HG03571 (cell line): ENCODE results near the gene TMUB2.
"Not testable (repeated sequence)": the region's sequence is repeated elsewhere in the genome, so short reads cannot be mapped to it uniquely, and the experiment has no call there.

Source experiments
- ATAC-seq: cut with Tn5 transposase; IDR thresholded peaks from one replicate; pipeline ENCODE4 v1.9.1; 2021; ENCODE audit not compliant: unreplicated experiment

Gene TMUB2

DNA sequence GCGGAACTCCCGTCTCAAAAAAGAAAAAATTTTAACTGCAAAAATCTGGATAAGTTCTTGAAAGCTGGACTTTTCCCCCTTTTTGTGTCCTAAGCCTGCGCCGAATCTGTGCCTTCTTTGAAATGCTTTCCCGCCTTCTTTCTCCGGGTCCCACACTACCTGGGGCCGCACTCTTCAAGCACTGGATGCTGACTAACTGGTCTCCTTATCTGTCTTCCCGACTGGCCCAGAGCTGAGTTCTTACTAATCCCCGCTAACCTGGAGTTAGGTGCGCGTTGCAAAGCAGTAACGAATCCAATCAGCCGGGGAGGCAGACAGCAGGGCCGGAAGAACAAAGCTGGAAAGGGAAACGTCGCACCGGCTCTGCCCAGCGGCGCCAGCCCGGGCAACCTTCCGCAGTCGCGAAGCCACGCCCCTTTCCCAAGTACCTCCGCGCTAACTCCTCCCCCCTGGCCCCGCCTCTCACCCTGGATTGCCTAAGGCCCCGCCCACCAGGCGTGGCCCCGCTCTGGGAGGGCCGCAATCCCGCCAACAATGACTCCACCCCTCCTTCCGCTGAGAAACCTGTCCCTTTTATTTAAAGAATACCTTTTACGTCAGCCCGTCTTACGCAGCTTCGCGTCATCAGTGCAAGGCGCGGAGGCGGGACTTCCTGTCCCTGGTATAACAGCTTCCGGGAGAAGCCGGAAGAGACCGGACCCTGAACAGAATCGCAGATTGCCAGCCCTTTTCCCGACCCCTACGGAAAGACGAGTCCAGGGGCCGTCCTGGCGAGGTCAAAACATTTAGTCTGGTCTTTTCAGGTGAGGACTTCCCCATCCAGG lies at the start of gene TMUB2:
TMUB2 (plus strand) TSS at position 666 of the 824 bp plus-strand sequence. CDS start 737 bp downstream, outside the sequence.
- ATAC-seq: peak; percentile 85

DNA sequence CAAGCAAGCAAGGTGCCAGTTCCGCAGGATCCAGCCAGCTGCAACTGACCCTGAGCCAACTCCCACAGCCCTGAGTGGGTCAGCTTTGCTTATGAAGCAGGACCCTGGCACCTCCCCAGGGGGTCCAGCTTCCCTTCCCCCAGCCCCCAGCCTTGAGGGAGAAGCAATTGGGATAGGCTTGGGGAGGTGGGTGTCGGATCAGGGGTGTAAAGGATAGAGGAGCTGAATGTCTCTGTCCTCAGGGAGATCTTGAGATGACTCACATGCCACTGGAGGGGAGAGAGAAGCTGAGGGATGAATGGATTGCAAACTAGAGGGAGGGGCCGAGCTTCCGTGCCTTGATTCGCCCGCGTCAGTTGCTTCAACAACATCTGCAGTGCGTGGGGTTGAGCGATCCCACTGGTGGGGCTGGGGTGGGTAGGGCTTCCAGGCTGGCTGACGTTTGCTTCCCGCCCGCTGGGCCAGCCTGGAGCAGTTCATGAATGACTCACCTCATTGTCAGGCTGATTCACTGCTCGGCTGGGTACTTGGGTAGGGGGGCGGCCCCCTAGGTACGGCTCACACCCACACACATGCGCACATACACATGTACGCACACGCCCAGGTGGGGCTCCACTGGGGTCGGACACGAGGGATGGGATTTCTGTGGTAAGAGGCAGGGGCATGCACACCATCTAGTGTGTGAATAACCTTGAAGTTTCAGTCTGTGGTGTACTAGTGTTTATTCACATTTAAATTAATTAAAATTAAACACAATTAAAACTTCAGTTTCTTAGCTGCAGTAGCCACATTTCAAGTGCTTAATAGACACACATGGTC lies 48.7 kb upstream of the TMUB2 start:
- ATAC-seq: no peak

DNA sequence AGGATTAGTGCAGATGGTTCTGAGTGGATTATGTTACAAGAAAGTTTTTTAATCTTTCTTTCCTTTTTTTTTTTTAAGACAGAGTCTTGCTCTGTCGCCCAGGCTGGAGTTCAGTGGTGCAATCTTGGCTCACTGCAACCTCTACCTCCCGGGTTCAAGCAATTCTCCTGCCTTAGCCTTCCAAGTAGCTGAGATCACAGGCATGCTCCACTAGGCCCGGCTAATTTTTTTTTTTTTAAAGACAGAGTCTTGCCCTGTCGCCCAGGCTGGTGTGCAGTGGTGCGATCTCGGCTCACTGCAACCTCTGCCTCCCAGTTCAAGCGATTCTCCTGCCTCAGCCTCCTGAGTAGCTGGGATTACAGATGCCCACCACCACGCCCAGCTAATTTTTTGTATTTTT lies 42.9 kb upstream of the TMUB2 start:
- ATAC-seq: not testable (repeated sequence)

DNA sequence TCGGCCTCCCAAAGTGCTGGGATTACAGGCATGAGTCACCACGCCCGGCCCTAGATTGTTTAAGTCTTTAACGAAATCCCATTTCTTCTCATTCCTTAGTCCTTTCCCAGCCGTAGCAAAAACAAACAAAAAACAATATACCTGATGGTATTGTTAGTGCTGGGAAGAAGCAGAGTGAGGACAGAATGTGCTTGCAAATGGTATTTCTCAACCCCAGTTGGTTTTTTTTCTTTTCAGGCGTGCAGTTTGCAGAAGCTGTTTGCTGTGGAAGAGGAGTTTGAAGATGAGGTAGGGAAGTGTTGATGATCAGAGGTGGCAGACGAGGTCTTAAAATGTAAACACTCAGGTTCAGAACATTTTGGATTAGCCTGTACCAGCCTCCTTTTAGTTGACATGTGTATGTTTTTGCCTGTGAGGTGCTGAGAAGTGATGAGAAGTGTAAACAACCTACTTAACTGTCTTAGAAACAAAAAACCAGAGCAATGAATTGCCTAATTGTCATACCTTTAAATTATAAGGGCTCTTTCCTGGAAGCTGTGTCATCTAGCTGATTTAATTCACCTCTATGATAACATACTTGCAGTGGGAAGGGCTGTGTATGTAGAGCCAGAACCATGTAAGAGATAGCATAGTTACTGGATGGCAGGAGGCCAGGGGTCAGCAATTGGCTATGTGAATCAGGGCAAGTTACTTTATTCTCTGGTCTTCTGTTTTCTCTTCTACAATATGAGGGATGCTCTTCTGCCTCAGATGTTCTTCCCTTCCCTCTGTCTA lies 41.6 kb upstream of the TMUB2 start:
- no peak for ATAC-seq

DNA sequence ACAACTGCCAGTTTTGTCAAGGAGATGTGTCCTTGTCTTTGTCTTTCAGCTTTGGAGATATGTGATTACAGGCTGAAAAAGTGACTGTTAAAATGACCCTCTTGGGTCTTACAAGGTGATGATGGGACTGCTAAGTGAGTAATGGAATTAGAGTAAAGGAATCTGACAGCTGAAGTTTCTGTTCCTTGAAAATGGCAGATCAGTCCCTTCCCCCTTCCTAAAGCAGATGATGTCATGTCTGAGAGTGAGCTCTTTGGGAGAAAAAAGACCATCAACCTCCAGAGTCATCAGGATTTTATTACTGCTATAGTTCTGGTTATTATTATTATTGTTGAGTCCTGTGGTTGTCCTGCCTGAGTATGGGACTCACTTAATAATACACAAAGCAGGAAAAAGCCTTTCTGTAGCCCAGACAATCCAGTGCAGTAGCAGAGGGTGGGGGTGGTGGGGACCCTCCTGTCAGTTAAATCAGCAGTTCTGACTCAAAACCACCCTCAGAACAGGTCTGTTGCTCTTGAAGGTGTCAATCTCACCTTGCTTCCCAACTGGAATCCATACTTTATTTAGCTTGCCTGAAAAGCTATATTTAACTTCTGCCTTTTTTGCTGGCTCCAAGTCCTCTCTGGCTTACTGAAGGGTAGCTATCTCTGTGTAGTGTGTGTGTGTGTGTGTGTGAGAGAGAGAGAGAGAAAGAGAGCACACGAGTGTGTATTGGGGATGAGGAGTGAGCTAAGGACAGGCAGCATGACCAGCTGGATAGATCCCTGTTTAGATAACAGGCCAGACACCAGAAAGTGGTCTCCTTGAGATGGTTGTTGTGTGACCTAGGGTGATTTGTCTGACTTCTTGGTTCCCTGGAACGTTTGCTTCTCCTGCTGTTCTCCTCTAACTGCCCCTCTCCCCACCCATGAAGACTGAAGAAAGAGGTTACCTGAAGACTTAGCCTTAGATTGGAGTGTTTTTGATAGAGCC lies 40.1 kb upstream of the TMUB2 start:
- ATAC-seq: no peak

DNA sequence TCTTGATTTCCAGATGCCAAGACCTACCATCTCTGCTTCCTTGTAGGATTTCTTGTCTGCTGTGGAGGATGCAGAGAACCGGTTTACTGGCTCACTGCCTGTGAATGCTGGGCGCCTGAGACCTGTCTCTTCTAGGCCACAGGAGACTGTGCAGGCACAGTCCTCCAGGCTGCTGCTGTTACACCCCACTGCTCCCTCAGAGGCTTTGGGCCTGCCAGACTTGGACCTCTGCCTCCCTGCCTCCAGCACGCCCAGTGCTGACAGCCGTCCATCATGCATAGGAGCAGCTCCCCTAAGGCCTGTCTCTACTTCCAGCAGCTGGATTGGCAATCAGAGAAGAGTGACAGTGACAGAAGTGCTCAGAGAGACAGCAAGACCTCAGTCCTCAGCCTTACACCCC lies 39.0 kb upstream of the TMUB2 start:
- ATAC-seq: no peak

DNA sequence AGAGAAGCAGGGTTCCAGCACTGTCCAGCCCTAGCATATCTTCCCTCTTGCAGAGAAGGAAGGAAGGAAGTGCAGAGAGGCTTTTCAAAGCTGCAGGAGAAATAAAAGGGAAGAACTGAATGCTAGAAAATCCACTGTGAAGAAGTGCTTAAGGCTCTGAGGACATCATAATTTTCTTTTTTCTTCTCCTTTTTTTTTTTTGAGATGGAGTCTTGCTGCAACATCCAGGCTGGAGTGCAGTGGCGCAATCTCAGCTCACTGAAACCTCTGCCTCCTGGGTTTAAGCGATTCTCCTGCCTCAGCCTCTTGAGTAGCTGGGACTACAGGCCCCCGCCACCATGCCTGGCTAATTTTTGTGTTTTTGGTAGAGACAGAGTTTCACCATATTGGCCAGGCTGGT lies 37.7 kb upstream of the TMUB2 start:
- ATAC-seq: not testable (repeated sequence)

DNA sequence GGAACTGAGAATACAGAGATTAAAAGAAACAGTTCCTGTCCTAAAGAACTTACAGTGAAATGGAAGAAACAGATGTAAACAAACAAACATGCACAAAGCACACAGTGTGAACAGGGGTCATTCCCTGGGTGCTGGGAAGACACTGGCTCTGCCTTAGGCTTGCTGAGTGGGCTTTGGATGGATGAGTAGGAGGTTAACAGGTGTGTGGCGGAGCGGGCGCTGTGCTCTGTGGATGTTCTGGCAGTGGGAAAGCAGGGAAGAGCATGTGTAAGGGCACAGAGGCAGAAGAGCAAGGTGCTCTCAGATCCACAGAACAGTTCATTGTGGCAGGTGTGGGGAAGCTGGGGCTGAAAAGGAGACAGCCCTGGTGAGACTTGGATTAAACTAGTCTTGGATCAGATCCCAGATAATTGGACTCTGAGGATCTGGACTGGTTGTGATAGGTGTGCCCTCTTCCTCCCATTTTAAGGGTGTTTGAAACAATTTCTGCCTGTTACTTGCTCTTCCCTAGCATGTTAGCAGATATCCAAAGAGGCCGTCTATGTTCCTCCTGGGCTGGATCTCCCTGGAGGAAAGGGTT lies 36.9 kb upstream of the TMUB2 start:
- no peak for ATAC-seq

DNA sequence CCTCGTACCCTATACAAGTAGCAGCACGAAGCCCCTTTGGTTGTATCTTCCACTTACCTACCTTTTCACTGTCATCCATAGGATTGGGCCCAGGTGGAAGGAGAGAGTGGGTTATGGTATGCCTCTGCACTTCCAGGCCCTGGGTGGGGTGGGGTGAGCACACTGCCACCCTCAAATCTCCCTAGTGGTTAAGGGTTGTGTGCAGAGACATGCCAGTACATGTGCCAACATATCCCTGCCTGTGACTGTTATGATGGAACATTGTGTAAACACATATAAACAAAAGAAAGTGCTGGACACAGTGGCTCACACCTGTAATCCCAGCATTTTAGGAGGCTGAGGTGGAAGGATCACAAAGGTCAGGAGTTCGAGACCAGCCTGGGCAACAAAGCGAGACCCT lies 33.9 kb upstream of the TMUB2 start:
- no peak for ATAC-seq

DNA sequence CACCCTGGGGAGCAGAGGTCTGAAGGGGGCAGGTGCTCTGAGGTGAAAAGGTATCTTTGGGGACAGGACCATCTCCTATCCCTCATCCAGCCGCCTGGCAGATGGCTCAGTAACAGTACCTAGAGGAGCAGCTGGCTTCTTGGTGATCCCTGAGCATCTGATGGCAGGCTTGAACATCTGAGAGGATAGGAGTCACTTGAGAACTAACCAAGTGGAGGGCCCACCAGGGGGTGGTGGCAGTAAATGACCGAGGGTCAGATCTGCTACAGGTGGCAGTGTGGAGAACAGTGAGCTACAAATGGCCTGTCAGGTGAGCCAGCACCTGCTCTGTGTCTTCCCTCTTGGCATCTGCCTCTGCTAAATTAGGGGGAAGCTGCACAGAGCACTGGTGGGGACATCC lies 31.3 kb upstream of the TMUB2 start:
- ATAC-seq: no peak

DNA sequence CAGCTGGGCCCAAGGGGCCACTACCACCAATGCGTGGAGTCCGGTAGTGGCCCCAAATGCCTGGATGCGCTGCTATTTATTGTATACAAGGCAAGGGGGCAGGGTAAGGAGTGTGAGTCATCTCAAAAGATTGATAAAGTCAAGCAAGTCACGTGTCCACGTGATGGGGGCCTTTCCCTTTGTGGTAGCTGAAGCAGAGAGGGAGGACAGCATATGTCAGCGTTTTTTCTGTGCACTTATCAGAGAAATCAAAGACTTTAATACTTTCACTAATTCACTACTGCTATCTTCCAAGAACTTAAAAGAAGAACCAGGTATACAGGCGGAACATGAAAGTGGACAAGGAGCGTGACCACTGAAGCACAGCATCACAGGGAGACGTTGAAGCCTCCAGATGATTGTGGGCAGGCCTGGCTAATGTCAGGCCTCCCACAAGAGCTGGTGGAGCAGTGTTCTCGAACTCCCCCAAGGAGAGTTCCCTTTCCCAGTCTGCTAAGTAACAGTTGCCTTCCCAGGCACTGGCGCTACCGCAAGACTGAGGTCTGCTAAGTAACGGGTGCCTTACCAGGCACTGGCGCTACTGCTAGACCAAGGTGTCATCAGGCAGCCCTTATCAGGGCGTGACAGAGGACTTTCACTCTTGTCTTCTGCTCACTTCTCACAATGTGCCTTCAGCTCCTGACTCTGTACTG lies 27.1 kb upstream of the TMUB2 start:
- ATAC-seq: no peak

DNA sequence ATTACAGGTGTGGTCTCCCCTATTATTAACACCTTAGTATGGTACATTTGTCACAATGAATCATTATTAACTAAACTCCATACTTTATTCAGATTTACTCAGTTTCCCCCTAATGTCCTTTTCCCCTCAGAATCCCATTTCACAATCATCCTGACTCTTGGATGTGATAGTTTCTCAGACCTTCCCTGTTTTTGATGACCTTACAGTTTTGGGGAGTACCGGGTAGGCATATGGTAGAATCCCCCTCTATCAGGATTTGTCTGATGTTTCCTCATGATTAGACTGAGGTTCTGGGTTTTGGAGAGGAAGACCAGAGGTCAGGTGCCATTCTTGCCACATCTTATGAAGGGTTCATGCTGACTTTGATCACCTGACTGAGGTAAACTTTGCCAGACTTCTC lies 22.3 kb upstream of the TMUB2 start:
- no peak for ATAC-seq

DNA sequence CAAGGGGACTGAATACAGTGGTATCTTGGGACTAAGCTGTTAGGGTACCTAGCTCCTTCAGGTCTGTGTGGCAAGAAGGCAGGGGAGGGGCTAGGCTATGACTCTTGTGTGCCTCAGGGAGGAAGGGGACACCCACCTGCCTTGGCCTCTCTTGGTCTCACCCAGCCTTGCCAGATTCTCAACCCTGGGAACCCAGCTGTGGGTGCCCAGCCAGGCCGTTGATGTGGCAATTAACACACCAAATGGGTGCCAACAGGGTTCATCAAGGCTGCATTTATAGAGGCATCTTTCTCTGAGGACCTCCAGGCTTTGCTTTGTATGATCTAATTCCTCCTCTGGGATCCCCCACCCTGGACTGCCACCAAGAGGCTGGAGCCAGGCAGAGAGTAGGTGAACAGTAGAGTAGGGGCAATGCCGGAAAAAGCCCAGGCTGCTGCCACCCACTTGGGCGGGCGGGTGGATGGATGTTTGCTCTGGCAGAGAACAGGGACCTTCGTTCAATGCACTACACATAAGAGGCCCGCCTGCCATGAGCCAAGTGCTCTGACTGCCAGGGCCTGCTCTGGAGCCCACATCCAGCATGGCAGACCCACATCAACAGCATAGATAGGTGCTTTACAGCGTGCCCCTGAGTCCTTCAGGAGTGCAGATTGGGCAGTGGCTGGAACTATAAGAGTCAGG lies 19.5 kb upstream of the TMUB2 start:
- no peak for ATAC-seq

DNA sequence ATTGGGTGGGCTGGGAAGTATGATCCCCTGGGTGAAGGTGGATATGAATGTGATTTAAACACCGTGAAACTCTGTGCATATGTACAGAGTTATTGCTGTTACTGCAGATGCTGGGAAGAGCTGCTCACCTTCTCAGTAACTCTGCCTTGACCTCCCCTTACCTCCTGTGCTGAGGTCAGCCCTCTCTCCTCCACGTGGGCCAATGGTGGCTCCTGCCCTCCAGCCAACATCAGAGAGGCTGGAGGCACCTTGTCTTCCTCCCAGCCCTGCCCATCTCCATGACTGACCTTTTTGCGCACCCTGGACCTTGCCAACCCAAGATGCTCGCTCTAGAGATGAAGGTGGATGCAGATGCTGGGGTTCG lies 16.7 kb upstream of the TMUB2 start:
- ATAC-seq: no peak

DNA sequence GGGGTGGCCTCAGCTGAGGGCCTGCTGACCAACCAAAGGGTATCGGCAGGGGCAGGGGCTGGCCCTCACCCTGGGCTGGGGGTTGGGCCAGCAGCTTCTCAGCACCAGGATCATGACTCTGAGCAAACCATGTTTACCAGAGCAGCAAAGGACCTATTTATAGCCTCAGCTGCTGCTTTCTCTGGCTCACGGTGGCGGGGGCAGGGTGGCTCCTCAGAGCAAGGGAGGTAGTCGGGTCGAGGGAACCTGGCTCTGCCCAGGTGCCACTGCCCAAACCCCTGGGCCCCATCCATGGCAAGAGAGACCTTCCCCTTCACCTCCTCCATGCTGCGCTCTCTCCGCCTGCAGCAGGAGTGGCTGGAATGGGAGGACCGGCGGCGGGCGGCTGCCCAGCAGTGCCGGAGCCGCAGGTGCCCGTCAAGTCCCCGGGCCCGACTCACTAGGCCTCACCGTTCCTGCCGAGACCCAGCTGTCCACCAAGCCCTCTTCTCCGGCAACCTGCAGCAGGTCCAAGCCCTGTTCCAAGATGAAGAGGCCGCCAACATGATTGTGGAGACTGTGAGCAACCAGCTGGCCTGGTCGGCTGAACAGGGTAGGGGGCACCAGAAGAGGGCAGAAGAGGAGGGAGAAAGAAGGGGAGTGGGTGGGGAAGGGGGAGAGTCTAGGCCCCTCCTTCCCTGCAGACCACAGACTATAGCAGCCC lies 16.1 kb upstream of the TMUB2 start, which contains the start of gene ASB16:
ASB16 (plus strand) TSS at position 206 of the 703 bp plus-strand sequence; CDS start at position 292, 86 bp downstream.
- no peak for ATAC-seq

DNA sequence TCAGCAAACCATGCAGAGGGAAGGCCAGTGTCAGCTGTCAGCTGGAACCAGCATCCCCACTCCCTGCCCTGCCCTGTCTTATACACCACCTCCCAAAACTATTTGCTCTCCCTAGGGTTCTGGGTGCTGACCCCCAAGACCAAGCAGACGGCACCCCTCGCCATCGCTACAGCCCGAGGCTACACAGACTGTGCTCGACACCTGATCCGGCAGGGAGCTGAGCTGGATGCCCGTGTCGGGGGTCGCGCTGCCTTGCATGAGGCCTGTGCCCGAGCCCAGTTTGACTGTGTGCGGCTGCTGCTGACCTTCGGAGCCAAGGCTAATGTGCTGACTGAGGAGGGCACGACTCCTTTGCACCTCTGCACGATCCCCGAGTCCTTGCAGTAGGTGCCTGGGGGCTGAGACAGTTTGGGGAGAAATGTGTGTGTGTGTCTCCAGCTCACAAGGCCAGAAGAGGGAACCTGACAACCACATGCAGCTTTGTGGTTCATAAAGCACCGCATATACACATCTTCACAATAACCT lies 14.8 kb upstream of the TMUB2 start:
- no peak for ATAC-seq

DNA sequence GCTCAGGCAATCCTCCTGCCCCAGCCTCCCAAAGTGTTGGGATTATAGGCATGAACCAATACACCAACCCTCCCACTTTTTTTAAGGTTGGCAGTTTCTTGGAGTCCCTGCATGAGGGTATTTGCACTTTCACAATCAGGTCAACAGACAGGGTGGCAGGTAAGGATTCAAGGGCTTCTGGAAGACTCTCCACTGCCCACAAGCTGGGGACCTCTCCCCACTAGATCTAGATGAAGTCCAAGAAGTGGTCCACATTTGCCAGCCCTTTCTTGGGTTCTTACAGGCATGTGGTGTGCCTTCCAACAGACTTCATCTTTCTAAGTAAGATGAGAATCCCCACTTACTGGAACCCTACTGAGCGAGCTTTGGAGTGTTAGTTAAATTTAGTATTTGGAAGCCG lies 12.3 kb upstream of the TMUB2 start:
- no peak for ATAC-seq

DNA sequence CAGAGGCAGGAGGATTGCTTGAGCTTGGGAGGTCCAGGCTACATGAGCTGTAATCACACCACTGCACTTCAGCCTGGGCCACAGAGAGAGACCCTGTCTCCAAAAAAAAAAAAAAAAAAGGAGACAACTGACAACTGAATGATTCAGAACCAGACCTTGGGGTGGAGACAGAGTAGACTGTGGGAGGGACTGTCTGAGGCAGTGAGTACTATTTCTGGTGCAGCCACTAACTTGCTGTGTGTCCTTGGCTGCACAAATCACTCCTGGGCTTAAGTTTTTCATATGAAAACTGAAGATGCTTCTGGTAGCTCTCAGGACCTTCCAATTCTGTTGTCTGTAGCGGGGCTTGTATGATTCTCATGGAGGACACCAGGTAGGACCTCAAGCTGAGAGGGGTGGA lies 10.5 kb upstream of the TMUB2 start:
- ATAC-seq: no peak
